Right lobe of liver (tissue), 6 donors: ENCODE measurements around the gene DNAJC5. TPM values are rescaled to one million over a fixed set of nuclear protein-coding genes. Genes with fewer than 3 reads are reported as not detected.

Experiments
- ATAC-seq, 4 donors: fragments of 200-7000 bp; cut with Tn5 transposase; one replicate each; pipeline ENCODE4 v1.9.1; 2020; ENCODE audit warnings: mild to moderate bottlenecking in 4 of 4, moderate library complexity in 4 of 4
- DNase-seq, 3 donors: peaks; one replicate each; pipeline ENCODE4 v3.0.0-alpha.2; 2020
- H3K27ac ChIP-seq, 3 donors: fragments of 200-600 bp; one replicate each; pipeline ENCODE4 v1.8.0; 2022
- H3K27me3 ChIP-seq, 2 donors: fragments of 200-600 bp; one replicate each; pipeline ENCODE4 v1.8.0; 2022
- H3K36me3 ChIP-seq, 4 donors: fragments of 200-600 bp; sonication (generic) in 1 of 4; one replicate each; pipeline versions ENCODE4 v1.5.1 to v1.8.0; 2017 to 2022; ENCODE audit warnings: control low read depth in 1 of 4
- H3K4me1 ChIP-seq, 4 donors: fragments of 200-600 bp; sonication (generic) in 1 of 4; one replicate each; pipeline versions ENCODE4 v1.5.1 to v1.8.0; 2017 to 2022; ENCODE audit warnings: control low read depth in 1 of 4
- H3K4me3 ChIP-seq, 3 donors: fragments of 200-600 bp; one replicate each; pipeline ENCODE4 v1.8.0; 2022
- H3K9me3 ChIP-seq, 4 donors: fragments of 200-600 bp; sonication (generic) in 1 of 4; one replicate each; pipeline versions ENCODE4 v1.5.1 to v1.8.0; 2017 to 2022; ENCODE audit warnings: control low read depth in 1 of 4
- CTCF ChIP-seq, 4 donors: fragments of 200-600 bp in 3 of 4; fragments of 450-650 bp in 1 of 4; IDR thresholded peaks; one replicate each; pipeline versions ENCODE4 v1.5.1 to v1.8.0; 2016 to 2022; ENCODE audit warnings: antibody characterized with exemption in 4 of 4, mild to moderate bottlenecking in 2 of 4
- POLR2A ChIP-seq: fragments of 450-650 bp; IDR thresholded peaks from one replicate; pipeline ENCODE4 v1.6.1; 2017; ENCODE audit warnings: antibody characterized with exemption, mild to moderate bottlenecking
- WGBS: methylation state at CpG from one replicate; pipeline ENCODE4 v1.1.6; 2018; ENCODE audit warnings: low coverage, low lambda C conversion rate; ENCODE audit not compliant: insufficient coverage; ENCODE audit errors: missing lambda C conversion rate; 5-methylcytosine and 5-hydroxymethylcytosine counted together
- intact Hi-C, 2 donors: fragments of 100-400 bp; cut with DNase I; formaldehyde crosslinking; loops; one replicate each; pipeline versions ENCODE4 v1.11.2 to v1.14.1; 2022
- total RNA-seq, 6 experiments: library from RNA; depleted of rRNA in 2 of 6; stranded (reverse); fragments of >200 nt in 2 of 6; fragmentation: NEBNext Ultra II Directional in 3 of 6; extraction: Animal tissue kit (Norgen Biotek cat#: 25700) in 3 of 6; gene quantifications; one replicate each; pipeline versions ENCODE4 v1.1.0 to v1.2.4, GENCODE V29; 2016 to 2023
- donor health status: DM: no; HTN: yes; CAD: no.
- donor health status: DM: no; HTN: no; CAD: no.
- donor health status: DM: no; HTN: no; CAD: no.
- donor health status: DM: no; HTN: yes; CAD: no.
- donor health status: DM: no; HTN: yes; CAD: no.

DNAJC5 gene
- total RNA-seq, 6 experiments from 2014 or later: 10.7 to 26.0 (median 15.1) TPM

GRCh38 chr20:63861981-63862901 is 32.7 kb upstream of the DNAJC5 start:
- 90% methylated on average over 2 of the region's 95 CpGs for WGBS
- no peaks in the 10 kb centered on the region for H3K27me3 ChIP-seq
- peaks cover 0 to 22% (median 5%) of the 10 kb centered on the region in 4 donors for H3K4me1 ChIP-seq
- intact Hi-C loops: no loop called here
- peaks cover 0 to 8% (median 0%) of the 10 kb centered on the region in 4 donors for H3K36me3 ChIP-seq
- no peak for TF ChIP-seq POLR2A
- TF ChIP-seq CTCF (IDR thresholded peaks at IDR 0.05): no peak
- H3K27ac ChIP-seq: no peak overlapping the region
- DNase-seq: peak in 1 of 3 donors; percentile 42
- H3K4me3 ChIP-seq: no peak overlapping the region
- ATAC-seq: no peak
- no peaks in the 10 kb centered on the region for H3K9me3 ChIP-seq

- peaks cover 0 to 22% (median 5%) of the 10 kb centered on the region in 4 donors for H3K4me1 ChIP-seq
- intact Hi-C loops: no loop called here
- peak overlapping the region; percentile 85 to 99 (median 97) for H3K4me3 ChIP-seq
Measured at GRCh38 chr20:63863021-63863797, 31.7 kb upstream of the DNAJC5 start.

GRCh38 chr20:63863798-63864544 is 31.0 kb upstream of the DNAJC5 start:
- Histone ChIP-seq H3K36me3 (peaks cover 0 to 13% (median under 1%) of the 10 kb centered on the region in 4 donors), H3K27me3 (no peaks in the 10 kb centered on the region), H3K27ac (peak overlapping the region; percentile 84 to 89 (median 89)), H3K9me3 (no peaks in the 10 kb centered on the region), H3K4me1 (peaks cover 0 to 22% (median 5%) of the 10 kb centered on the region in 4 donors), H3K4me3 (peak overlapping the region; percentile 85 to 99 (median 97))
- 0% methylated on average over 16 of the region's 38 CpGs for WGBS
- intact Hi-C loops: no loop called here
- ATAC-seq (peak; percentile 75 to 80 (median 78)), DNase-seq (peak; percentile 90 to 93 (median 91))
- TF ChIP-seq POLR2A: peak; percentile 43
- TF ChIP-seq CTCF (IDR thresholded peaks at IDR 0.05): peak; percentile 59 to 76 (median 70)

More at GRCh38 chr20:63863021-63863797, 31.7 kb upstream of the DNAJC5 start:
- DNase-seq: no peak
- no peak for ATAC-seq
- H3K27me3 ChIP-seq: no peaks in the 10 kb centered on the region
- no CpG with 5 or more reads among the region's 18 CpGs for WGBS
- TF ChIP-seq CTCF (IDR thresholded peaks at IDR 0.05): no peak
- TF ChIP-seq POLR2A: no peak
- peak overlapping the region; percentile 84 to 89 (median 89) for H3K27ac ChIP-seq
- peaks cover 0 to 8% (median 0%) of the 10 kb centered on the region in 4 donors for H3K36me3 ChIP-seq
- no peaks in the 10 kb centered on the region for H3K9me3 ChIP-seq

GRCh38 chr20:63864545-63864977 is 30.4 kb upstream of the DNAJC5 start:
- H3K27ac ChIP-seq: peak overlapping the region; percentile 84 to 89 (median 89)
- no peak for DNase-seq
- intact Hi-C loops: no loop called here
- ATAC-seq: no peak
- H3K9me3 ChIP-seq: no peaks in the 10 kb centered on the region
- TF ChIP-seq CTCF (IDR thresholded peaks at IDR 0.05): no peak
- TF ChIP-seq POLR2A: no peak
- H3K36me3 ChIP-seq: peaks cover 0 to 19% (median 4%) of the 10 kb centered on the region in 4 donors
- peaks cover 0 to 22% (median 5%) of the 10 kb centered on the region in 4 donors for H3K4me1 ChIP-seq
- H3K27me3 ChIP-seq: no peaks in the 10 kb centered on the region
- H3K4me3 ChIP-seq: peak overlapping the region; percentile 85 to 99 (median 97)
- WGBS: 0% methylated on average over 16 of the region's 25 CpGs
